Activated T-cell treated with anti-CD3 and anti-CD28 coated beads, Interleukin-2, amount 50 U/mL, for 4 hours (primary cell): ENCODE results near the gene BRINP1. TPM values are rescaled to one million over a fixed set of nuclear protein-coding genes. Genes with fewer than 3 reads are reported as not detected.

Experiments used
- ATAC-seq, 2 donors: fragments of 200-7000 bp; cut with Tn5 transposase; one replicate each; pipeline ENCODE4 v1.10.0; 2021
- DNase-seq: peaks from one replicate; pipeline ENCODE4 v3.0.0-alpha.2; 2020
- H3K27me3 Mint-ChIP-seq: one replicate; pipeline ENCODE4 v1.8.0; 2021; ENCODE audit warnings: low read depth, mixed read lengths
- H3K36me3 Mint-ChIP-seq: one replicate; pipeline ENCODE4 v1.8.0; 2022; ENCODE audit warnings: mixed read lengths; ENCODE audit not compliant: insufficient read depth
- H3K4me1 Mint-ChIP-seq: one replicate; pipeline ENCODE4 v1.8.0; 2021; ENCODE audit warnings: low read depth, mixed read lengths
- H3K4me3 Mint-ChIP-seq: one replicate; pipeline ENCODE4 v1.8.0; 2021; ENCODE audit warnings: mild to moderate bottlenecking, moderate library complexity, mixed read lengths
- H3K9me3 Mint-ChIP-seq: one replicate; pipeline ENCODE4 v1.8.0; 2021; ENCODE audit warnings: mixed read lengths
- total RNA-seq, 3 donors: library from RNA; stranded (reverse); gene quantifications; one replicate each; pipeline ENCODE4 v1.2.1, GENCODE V29; 2021

BRINP1 gene
- total RNA-seq, 3 donors from 2014 or later: not detected

DNA sequence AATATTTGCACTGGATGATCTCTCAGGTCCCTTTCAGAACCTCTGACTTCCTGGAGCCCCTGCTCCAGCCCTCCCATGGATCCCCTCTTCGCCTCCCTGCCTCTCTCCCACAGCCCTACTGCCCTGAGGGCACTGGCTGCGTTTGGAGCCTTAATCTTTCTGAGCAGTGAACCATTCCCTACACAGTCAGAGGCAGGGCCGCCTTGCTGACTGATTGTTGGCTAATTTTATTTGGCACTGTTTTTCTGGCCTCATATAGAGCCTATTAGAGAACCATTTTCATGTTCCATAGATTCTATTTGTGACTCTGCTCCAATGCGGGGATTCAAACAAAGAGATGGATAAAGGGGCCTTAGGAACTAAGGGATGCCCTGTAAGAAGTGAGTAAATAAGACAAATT is 91.1 kb downstream of the BRINP1 start:
- H3K9me3 Mint-ChIP-seq: no peaks in the 10 kb centered on the region
- no peaks in the 10 kb centered on the region for H3K4me1 Mint-ChIP-seq
- H3K36me3 Mint-ChIP-seq: no peaks in the 10 kb centered on the region
- H3K27me3 Mint-ChIP-seq: peaks cover 1% of the 10 kb centered on the region
- DNase-seq: no peak
- ATAC-seq: no peak
- no peak overlapping the region for H3K4me3 Mint-ChIP-seq

GRCh38 chr9:119273984-119274665 is 95.1 kb downstream of the BRINP1 start:
- no peak overlapping the region for H3K4me3 Mint-ChIP-seq
- ATAC-seq (no peak), DNase-seq (no peak)
- no peaks in the 10 kb centered on the region for H3K9me3 Mint-ChIP-seq
- no peaks in the 10 kb centered on the region for H3K36me3 Mint-ChIP-seq
- no peaks in the 10 kb centered on the region for H3K4me1 Mint-ChIP-seq
- H3K27me3 Mint-ChIP-seq: no peaks in the 10 kb centered on the region

GRCh38 chr9:119273325-119273904 is 95.8 kb downstream of the BRINP1 start:
- no peak overlapping the region for H3K4me3 Mint-ChIP-seq
- DNase-seq (no peak), ATAC-seq (no peak)
- no peaks in the 10 kb centered on the region for H3K27me3 Mint-ChIP-seq
- no peaks in the 10 kb centered on the region for H3K9me3 Mint-ChIP-seq
- no peaks in the 10 kb centered on the region for H3K36me3 Mint-ChIP-seq
- H3K4me1 Mint-ChIP-seq: no peaks in the 10 kb centered on the region

GRCh38 chr9:119272500-119273211 is 96.6 kb downstream of the BRINP1 start:
- H3K36me3 Mint-ChIP-seq: no peaks in the 10 kb centered on the region
- H3K4me3 Mint-ChIP-seq: no peak overlapping the region
- no peaks in the 10 kb centered on the region for H3K27me3 Mint-ChIP-seq
- H3K9me3 Mint-ChIP-seq: no peaks in the 10 kb centered on the region
- H3K4me1 Mint-ChIP-seq: no peaks in the 10 kb centered on the region
- DNase-seq (no peak), ATAC-seq (no peak)

GRCh38 chr9:119268985-119269384 is 100.2 kb downstream of the BRINP1 start:
- H3K4me1 Mint-ChIP-seq: no peaks in the 10 kb centered on the region
- H3K4me3 Mint-ChIP-seq: no peak overlapping the region
- DNase-seq: no peak
- H3K9me3 Mint-ChIP-seq: peaks cover 3% of the 10 kb centered on the region
- ATAC-seq: no peak
- no peaks in the 10 kb centered on the region for H3K36me3 Mint-ChIP-seq
- H3K27me3 Mint-ChIP-seq: no peaks in the 10 kb centered on the region

- Mint-ChIP-seq H3K4me3 (no peak overlapping the region), H3K9me3 (peaks cover 6% of the 10 kb centered on the region), H3K4me1 (no peaks in the 10 kb centered on the region), H3K27me3 (no peaks in the 10 kb centered on the region), H3K36me3 (no peaks in the 10 kb centered on the region)
- no peak for ATAC-seq
- no peak for DNase-seq
Observed at GRCh38 chr9:119264165-119264564, 105.1 kb downstream of the BRINP1 start.

DNA sequence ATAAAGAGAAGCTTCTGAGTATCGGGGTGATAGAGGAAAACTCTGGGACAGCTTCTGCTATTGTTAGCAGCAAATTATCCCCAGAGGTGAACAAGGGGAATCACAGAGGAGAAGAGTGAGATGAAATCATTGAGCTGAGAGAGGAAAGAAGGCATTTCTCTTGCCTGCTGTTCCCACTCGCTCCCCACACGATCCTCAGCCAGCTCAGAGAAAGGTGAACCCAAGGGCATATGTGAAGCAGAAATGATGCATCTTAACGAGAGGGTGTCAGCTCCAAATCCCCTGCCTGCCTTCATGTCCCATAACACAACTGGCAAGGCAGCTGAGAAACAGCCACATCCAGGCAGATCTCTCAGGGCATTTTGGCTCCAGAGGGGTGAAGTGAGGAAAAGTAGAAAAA is 111.6 kb downstream of the BRINP1 start:
- no peak for DNase-seq
- H3K9me3 Mint-ChIP-seq: peaks cover 16% of the 10 kb centered on the region
- ATAC-seq: no peak
- no peaks in the 10 kb centered on the region for H3K4me1 Mint-ChIP-seq
- no peaks in the 10 kb centered on the region for H3K27me3 Mint-ChIP-seq
- H3K36me3 Mint-ChIP-seq: no peaks in the 10 kb centered on the region
- H3K4me3 Mint-ChIP-seq: no peak overlapping the region

GRCh38 chr9:119255116-119255515 is 114.1 kb downstream of the BRINP1 start:
- no peaks in the 10 kb centered on the region for H3K36me3 Mint-ChIP-seq
- no peak for ATAC-seq
- H3K4me3 Mint-ChIP-seq: no peak overlapping the region
- H3K9me3 Mint-ChIP-seq: peaks cover 16% of the 10 kb centered on the region
- H3K27me3 Mint-ChIP-seq: no peaks in the 10 kb centered on the region
- DNase-seq: no peak
- no peaks in the 10 kb centered on the region for H3K4me1 Mint-ChIP-seq

GRCh38 chr9:119252671-119253299 is 116.5 kb downstream of the BRINP1 start:
- ATAC-seq: no peak

DNA sequence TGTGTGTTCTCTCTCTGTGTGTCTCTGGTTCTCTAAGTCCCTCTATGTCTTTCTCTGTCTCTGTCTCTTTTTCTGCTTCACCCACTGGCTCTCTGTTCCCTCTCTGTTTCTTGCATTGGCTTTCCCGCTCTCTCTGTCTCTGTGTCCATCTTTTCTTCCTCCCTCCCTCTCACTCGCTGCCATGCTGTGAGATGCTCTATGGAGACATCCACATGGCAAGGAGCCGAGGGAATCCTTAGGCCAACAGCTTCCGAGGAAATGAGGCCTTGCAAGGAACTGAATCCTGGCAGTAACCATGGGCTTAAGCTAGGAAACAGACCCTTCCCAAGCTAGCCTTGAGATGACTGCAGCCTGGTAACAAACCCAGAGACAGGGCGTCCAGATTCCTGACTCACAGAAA is 117.3 kb downstream of the BRINP1 start:
- H3K27me3 Mint-ChIP-seq: no peaks in the 10 kb centered on the region
- peaks cover 16% of the 10 kb centered on the region for H3K9me3 Mint-ChIP-seq
- DNase-seq: no peak
- H3K36me3 Mint-ChIP-seq: no peaks in the 10 kb centered on the region
- H3K4me1 Mint-ChIP-seq: no peaks in the 10 kb centered on the region
- ATAC-seq: no peak
- no peak overlapping the region for H3K4me3 Mint-ChIP-seq

More at GRCh38 chr9:119252671-119253299, 116.5 kb downstream of the BRINP1 start:
- DNase-seq: no peak
- no peaks in the 10 kb centered on the region for H3K4me1 Mint-ChIP-seq
- peaks cover 16% of the 10 kb centered on the region for H3K9me3 Mint-ChIP-seq
- H3K36me3 Mint-ChIP-seq: no peaks in the 10 kb centered on the region
- no peak overlapping the region for H3K4me3 Mint-ChIP-seq
- no peaks in the 10 kb centered on the region for H3K27me3 Mint-ChIP-seq

- no peak for ATAC-seq
- no peak for DNase-seq
- Mint-ChIP-seq H3K4me1 (no peaks in the 10 kb centered on the region), H3K36me3 (no peaks in the 10 kb centered on the region), H3K4me3 (no peak overlapping the region), H3K9me3 (peaks cover 16% of the 10 kb centered on the region), H3K27me3 (no peaks in the 10 kb centered on the region)
Observed at GRCh38 chr9:119250730-119251129, 118.5 kb downstream of the BRINP1 start.

DNA sequence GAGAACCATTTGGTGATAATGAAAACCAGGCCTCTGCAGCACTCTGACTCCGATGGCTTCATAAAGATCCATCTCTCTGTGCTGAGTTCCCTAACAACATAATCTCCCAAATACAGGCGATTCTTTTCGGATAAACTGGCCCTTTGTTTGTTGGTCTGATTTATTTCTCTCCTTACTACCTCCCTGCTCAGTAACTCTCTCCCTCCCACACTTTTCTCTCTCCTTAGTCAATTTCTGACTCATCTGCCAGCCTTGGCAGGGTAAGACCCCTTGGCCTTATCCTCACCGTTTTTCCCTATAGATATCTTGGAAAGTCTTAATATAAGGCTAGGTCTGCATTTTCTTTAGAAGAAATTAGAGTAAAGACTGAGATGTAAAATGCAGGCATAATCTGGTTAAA is 128.7 kb downstream of the BRINP1 start:
- Mint-ChIP-seq H3K4me3 (no peak overlapping the region), H3K27me3 (no peaks in the 10 kb centered on the region), H3K36me3 (no peaks in the 10 kb centered on the region), H3K9me3 (no peaks in the 10 kb centered on the region), H3K4me1 (no peaks in the 10 kb centered on the region)
- ATAC-seq: no peak
- no peak for DNase-seq

- no peak overlapping the region for H3K4me3 Mint-ChIP-seq
- H3K27me3 Mint-ChIP-seq: no peaks in the 10 kb centered on the region
- no peaks in the 10 kb centered on the region for H3K36me3 Mint-ChIP-seq
- peaks cover 3% of the 10 kb centered on the region for H3K9me3 Mint-ChIP-seq
- DNase-seq: no peak
- H3K4me1 Mint-ChIP-seq: no peaks in the 10 kb centered on the region
- no peak for ATAC-seq
Observed at GRCh38 chr9:119234636-119235035, 134.6 kb downstream of the BRINP1 start.

- no peak for ATAC-seq
- no peak overlapping the region for H3K4me3 Mint-ChIP-seq
- DNase-seq: no peak
- no peaks in the 10 kb centered on the region for H3K9me3 Mint-ChIP-seq
- H3K36me3 Mint-ChIP-seq: no peaks in the 10 kb centered on the region
- no peaks in the 10 kb centered on the region for H3K4me1 Mint-ChIP-seq
- no peaks in the 10 kb centered on the region for H3K27me3 Mint-ChIP-seq
Observed at GRCh38 chr9:119227422-119227821, 141.8 kb downstream of the BRINP1 start.
